HG02840 (cell line): ENCODE data around the gene LKAAEAR1.

Source experiments
- ATAC-seq: cut with Tn5 transposase; IDR thresholded peaks from one replicate; pipeline ENCODE4 v1.9.1; 2021; ENCODE audit warnings: mild to moderate bottlenecking, moderate library complexity, moderate number of reproducible peaks; ENCODE audit not compliant: unreplicated experiment, low FRiP score

The LKAAEAR1 gene

DNA sequence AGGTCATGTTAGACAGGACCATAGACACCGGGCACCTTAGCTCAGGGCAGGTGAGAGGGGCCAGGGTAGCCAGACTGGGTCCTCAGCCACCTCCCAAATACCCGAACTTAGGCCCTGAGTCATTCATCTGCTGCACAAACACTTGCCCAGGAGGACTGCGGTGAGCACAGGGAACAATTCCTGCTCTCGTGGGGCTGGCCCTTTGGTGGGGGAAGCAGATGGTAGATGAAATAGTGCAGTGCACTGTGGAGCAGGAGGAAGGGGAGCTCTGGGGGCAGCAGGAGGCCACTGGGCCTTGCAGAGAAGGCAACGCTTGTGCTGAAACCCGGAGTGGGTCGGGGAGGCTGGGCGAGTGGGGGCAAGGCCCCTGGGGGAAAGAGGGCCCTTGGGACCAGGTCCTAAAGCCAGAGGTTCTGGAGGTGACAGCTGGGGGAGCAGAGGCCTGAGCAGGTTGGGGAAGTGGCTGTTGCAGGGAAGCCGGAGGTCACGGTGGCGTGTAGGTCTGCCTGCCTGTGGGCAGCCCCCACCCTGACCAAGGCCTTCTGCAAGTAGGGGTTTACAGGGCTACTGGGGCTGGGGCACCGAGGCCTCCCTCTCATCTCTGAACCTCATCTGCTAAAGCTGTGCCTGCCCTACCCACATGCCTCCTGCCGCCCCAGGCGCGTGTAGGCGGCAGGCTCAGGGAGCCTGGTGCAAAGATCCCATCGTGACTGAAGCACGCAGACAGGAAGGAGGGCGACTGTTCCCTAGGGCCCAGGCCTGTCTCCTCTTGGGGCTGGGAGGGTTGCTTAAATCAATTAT lies 27.8 kb upstream of the LKAAEAR1 start:
- ATAC-seq, result no peak

DNA sequence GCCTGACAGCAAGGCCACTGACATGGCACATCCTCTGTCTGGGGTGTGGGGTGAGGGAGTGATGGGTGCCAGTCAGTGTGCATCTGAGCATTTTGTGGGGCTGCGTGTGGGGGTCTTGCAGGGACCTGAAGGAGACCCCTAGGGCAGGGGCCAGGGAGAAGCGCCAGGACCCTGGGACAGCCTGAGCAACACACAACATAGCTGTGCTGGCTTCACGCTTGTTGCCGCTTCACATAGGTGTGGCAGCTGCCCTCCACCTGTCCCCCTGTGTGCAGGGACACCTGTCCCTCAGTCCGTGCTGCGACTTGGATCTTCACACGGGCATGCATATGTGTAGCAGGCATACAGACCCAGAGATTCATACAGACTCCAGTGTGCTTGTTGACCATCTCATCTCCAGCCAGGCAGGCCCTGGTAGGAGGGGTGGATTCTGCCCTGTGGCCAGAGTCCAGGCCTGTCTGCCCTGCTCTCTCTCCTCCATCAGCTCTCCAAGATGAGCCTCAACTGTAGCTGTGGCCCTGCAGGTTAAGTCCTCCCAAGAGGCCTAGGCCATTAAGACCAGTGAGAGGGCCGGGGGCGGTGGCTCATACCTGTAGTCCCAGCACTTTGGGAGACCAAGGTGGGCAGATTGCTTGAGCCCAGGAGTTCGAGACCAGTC lies 26.3 kb upstream of the LKAAEAR1 start:
- no peak for ATAC-seq

DNA sequence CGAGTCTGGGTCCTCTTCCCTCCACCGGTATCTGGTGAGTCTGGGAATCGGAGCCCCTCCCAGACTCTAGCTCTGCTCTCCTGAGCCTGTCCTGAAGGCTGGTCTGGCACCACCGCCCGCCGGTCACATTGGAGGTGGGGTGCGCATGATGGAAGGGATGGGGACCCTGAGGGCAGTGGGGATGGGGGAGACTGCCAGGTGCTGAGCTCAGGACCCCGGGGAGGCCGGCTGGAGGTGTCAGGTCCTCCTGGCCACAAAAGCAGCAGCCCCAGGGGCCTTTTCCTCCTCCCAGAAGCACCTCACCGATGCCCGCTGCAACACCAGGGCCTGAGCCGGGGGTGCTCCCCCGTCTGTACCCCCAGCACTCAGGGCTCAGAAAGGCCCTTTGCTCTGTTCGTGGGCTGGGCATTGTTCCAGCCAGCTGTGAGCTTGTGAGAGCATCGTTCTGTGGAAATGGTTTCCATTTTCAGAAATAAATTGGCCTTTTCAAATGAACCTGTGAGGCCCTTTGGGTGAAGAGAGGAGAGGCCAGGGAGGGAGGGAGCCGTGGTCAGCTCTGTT lies 25.7 kb upstream of the LKAAEAR1 start:
- ATAC-seq, result no peak

DNA sequence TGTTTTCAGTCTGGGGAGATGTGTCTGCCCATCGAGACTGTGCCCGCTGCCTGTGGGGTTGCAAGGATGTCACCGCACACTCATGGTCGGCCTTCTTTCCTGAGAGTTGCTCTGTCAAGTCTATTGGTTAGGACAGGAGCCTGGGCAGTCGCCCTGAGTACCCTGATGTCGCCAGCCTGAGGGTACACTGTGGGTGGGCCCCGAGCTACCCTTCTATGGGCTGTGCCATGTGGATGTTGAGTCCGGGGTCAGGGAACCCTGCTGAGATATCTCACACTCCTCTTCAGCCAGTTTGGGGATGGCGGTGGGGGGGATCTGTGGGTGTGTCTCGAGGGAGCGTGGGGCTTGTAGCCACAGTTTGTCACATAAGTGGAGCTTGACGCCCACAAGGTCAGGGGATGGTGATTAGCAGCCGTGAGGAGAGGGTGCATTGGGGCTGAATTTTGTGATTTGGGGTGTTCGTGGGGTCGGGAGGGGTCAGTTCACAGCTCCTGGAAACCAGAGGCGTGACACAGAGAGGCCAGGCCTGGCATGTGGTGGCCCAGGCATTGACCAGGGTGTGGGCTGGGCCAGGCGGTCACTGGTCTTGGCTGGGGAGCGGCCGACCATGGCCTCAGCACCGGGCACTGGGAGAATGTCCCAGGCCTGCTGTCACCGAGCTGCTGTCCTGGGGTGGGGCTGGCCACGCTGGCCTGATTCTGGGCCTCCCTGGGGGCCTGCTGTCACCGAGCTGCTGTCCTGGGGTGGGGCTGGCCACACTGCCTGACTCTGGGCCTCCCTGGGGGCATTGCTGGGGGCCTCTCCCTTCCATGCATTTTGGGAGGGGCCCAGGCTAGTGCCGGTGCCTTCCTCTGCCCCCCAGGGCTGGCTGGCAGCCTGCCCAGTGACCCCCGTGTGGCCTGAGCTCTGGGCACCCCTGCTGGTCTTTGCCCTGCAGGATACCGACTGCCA lies 24.8 kb upstream of the LKAAEAR1 start:
- no peak for ATAC-seq

DNA sequence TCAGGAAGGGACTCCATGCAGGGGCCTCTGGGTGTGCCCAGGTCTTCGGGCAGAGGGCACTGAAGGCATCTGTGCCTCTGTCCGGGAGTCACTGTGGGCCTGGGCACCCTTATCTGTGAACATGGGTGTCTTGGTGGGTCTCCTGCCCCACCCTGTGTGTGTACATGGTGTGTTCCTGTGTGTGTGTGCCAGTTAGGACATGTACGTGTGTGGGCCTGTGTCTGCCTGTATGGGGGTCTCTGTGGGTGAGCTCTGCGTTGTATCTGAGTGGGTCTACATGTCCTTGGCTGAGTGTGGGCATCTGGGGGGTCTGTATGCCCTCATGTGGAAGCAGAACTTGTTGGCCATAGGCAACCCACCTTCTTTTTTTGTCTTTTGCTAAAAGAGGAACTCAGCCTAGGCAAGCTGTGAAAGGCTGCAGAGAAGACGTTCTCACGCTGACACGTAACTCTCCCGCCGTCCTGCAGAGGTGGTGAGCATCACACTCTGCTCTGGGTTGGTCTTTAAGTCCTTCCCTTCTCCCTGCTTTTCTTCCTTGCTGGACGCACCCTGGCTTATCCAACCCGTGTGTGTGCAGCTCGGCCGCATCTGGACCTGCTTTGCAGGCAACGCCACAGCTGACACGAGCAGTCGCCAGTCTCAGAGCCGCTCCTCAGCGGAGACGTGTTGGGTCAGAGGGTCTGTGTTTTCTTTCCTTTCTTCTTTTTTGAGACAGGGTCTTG lies 23.7 kb upstream of the LKAAEAR1 start:
- no peak for ATAC-seq

DNA sequence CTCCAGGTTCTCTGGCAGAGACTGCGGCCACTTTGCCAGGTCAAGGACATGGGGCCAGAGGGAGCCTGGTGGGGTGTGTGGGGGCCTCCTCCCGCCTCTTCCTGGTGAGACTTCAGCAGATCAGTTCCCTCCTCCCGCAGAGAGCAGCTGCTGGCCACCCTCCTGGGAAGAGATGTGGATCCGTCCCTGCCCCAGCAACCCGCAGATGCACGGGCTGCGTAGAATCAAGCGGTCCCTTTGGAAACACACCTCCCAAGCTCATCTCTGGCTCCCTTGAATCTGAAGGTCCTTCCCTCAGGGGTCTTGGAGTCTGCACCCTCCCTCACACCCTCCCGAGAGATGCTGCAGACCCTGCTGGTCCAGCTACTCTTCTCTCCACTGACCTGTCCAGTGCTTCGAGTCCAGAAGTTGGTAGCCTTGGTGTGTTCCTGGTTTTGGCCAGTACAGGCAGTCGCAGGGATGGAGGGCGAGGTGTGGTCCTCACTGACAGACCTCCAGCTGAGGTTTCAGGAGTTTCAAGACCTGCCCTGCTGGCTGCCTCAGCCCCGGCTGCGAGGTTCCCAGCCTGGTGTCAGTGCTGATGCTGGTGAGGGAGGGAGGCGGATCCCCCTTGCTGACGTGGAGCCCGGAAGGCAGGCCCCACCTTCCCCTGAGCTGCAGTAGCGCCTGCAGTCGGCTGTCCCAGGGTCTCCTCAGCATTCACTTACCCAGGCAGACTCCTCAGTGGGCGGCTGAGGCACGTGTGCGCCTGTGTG lies 23.0 kb upstream of the LKAAEAR1 start, which contains the start of gene NPBWR2:
NPBWR2 (minus strand) TSS at position 585 of the 755 bp plus-strand sequence. CDS start 734 bp downstream, outside the sequence.
- no peak for ATAC-seq

DNA sequence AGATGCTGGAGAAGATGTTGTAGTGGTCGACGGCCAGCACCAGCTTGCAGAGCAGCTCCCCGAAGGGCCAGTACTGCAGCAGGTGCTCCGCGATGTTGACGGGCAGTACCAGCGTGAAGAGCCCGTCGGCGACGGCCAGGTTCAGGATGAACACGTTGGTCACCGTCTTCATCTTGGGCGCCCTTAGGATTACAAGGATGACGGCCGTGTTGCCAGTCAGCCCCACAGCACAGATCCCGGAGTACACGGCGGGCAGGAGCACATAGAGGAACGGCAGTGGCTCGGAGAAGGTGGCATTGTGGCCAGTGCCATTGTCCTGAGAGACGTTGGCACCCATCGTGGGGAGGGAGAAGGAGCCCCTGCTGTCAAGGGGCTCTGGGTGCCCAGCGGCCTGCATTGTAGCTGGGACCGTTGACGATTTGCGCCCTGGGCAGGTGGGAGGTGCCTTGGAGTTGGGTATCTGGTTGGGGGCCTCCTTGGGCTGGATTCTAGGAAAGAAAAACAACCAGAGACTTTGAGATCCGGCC lies 22.3 kb upstream of the LKAAEAR1 start:
- ATAC-seq, result no peak

DNA sequence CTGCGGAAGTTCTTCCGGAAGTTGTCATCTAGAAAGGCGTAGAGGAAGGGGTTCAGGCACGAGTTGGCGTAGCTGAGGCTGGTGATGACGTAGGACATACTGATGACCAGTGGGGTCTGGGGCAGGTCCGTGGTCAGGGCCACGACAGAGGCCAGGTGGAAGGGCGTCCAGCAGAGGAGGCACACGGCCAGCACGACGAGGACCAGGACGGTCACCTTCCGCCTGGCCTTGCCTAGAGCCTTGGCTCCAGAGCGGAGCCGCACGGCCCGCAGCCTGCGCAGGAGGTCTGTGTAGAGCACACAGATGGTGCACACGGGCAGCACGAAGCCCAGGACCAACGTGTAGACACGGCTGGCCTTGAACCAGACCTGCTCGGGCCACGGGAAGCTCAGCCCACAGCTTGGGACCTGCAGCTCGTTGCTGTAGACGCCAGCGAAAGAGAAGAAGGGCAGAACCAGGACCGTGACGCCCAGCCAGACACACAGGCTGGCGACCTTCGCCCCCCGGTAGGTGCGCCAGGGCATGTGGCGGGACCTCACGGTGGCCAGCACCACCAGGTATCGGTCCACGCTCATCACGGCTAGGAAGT lies 21.7 kb upstream of the LKAAEAR1 start:
- ATAC-seq, result no peak

DNA sequence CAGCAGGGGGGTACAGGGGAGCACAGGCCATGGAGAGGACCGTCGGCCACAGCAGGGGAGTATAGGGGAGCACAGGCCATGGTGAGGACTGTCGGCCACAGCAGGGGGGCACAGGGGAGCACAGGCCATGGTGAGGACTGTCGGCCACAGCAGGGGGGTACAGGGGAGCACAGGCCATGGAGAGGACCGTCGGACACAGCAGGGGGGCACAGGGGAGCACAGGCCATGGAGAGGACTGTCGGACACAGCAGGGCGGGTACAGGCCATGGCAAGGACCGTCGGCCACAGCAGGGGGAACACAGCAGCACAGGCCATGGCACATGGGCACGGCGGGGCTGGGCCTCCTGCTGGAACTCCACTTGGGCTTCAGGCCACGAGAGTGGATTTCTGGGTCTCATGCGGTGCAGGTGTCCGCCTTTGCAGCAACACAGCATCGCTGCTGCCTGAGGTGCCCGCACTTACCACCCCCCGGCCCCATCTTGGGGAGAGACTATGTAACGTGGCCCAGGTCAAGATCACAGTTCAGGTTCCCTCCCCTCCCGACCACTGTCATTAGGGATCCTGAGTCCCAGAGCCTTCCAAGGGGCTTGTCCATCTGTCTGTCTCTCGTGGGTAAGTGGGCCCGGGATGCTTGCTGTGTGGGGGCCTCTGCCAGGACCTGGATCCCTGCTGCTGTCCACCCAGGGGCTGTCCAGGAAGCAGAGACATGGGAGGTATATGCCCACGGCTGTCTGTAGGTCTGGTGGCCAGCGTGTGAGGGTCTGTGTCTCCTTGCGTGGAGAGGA lies 20.7 kb upstream of the LKAAEAR1 start:
- ATAC-seq, result no peak

DNA sequence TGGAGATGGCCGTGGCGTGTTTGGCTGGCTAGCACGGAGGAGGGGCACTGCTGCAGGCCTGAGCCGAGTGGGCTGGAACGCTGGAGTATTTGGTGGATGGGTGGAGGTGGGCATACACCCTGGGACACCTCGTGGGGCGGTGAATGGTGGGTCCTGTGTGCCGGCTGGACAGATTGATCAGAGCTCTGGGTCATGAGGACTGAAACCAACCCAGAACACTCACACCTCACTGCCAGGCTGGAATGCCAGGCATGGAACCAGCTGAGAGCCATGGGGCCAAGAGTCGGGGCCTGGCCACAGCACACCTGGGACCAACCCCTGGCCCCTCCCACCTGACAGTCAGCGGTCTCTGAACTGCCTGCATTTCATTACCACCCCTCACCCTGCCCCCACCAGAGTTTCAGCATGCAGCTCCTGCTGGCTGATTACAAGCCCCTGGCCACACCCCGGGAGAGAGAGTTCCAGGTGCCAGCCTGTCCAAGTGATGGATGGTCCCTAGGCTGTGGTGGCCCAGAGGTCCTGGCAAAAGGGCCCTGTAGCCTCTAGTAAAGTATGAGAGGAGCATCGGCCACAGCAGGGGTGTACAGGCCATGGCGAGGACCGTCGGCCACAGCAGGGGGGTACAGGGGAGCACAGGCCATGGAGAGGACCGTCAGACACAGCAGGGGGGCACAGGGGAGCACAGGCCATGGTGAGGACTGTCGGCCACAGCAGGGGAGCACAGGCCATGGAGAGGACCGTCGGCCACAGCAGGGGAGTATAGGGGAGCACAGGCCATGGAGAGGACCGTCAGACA lies 19.9 kb upstream of the LKAAEAR1 start:
- no peak for ATAC-seq

DNA sequence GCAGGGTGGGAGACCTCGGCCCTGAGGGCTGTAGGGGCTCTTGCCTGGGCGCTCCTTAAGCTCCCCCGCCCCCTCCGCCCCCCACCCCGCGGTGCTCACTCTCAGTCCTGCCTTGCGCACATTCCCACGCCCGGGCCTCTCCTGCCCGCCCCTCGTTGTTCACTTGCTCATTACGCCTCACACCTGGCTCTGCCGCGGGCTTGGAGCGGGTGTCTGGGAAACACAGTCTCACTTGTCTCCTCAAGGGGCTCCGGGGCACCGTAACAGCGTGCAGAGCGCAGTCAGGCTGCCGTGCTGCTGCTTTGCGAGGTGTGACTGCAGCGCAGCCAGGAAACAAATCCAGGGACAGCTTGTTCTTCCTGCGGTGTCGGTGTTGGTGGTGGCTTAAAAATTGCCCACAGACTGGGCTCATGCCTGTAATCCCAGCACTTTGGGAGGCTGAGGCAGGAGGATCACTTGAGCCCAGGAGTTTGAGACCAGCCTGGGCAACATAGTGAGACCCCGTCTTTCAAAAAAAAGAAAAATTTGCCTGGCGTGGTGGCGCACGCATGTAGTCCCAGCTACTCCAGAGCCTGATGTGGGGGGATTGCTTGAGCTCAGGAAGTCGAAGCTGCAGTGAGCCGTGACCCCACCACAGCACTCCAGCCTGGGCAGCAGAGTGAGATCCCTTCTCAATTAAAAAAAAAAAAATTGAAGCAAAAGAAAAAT lies 18.6 kb upstream of the LKAAEAR1 start:
- ATAC-seq, result no peak

DNA sequence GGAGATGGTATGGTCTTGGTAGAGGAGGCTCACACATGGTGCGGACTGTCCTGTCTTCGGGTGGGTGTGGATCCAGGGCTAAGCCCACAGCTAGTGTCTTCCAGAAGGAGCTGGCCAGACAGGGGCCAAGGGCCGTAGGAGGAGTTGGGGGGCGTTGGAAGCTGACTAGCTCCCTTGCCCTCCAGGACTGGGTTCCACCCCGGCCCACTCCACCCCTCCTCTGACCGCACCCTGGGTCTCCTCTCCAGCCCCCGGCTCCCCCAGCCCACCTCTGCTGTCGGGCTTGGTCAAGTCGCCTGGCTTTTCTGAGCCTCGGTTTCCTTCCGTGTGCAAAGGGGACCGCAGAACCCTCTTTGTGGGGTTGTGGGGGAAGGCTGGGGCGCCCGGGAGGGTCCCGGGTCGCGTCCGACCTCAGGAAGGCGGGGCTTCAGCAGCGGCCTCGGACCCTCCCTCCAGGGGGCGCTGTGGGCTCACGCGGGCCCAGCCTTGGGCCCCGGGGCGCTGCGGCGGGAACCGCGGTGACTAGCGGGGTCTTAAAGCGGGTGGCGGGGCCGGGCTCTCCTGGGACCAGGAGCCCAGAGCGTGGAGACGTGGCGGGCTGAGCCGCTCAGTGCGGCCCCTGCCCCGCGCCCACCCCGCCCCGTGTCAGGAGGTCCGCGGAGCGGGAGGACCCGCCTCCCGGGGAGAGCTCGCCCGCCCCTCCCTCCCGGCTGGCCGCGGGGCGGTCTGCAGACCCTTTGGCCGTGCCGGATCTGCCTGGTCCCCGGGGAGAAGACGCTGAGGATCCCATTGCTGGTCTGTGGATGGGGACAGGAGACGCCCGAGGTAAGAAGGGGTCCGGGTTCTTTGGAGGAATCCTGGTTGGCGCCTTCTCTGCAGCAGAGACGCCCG lies 17.8 kb upstream of the LKAAEAR1 start:
- no peak for ATAC-seq

DNA sequence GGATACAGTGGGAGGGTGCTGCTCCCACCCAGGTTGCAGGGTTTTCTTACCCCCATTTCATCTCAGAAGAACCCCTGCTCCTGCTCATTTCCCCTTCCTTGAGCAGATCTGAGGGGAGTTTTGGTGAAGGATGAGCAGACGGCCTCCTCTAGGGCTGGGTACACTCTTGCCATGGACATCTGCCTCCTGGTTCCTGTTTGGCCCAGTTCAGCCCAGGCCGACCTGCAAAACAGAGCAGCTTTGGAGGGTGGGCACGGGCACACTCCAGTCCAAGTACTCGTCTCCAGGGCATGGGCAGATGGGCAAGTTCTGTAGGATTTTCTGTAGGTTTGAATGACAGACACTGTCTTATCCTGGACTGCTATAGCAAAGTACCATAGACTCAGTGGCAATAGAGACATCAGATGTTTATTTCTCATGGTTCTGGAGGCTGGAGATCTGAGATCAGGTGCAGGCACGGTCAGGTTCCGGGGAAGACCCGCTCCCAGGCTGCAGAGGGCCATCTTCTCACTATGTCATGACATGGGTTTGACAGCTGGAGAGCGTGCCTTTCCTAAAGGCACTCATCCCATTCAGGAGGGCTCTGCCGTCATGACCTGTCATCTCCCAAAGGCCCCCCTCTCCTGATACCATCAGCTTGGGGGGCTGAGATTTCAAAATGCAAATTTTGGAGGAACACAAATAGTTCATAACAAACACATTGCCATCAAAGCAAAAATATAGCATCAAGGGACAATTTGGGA lies 16.9 kb upstream of the LKAAEAR1 start:
- ATAC-seq, result no peak

DNA sequence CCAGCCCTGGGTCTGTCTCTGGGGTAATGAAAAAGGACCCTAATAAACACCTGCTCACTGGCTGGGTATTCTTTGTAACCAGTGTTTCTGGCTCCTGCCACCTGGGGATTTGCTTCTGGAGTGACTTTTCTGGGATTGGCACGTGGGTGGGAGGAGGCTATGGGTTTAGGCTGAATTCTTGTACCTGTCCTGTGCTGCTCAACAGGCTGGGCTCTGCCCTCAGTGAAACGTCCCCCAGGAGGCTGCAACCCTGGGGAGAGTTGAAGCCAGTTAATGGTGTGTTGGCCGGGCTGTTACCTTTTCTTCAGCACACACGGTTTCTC lies 16.3 kb upstream of the LKAAEAR1 start:
- ATAC-seq, result no peak
